Thyroid gland (tissue), 4 donors: ENCODE measurements around the gene PRRX1.

ENCODE experiments used
- CTCF ChIP-seq, 6 experiments: fragments of 200-600 bp in 3 of 6; fragments of 450-650 bp in 3 of 6; sonication (generic) in 3 of 6; IDR thresholded peaks; one replicate each; pipeline ENCODE4 v1.5.1; 2016 to 2019; ENCODE audit warnings: antibody characterized with exemption in 6 of 6, mild to moderate bottlenecking in 2 of 6, inconsistent platforms in 1 of 6, moderate library complexity in 1 of 6
- POLR2A ChIP-seq, 2 donors: fragments of 450-650 bp; IDR thresholded peaks; one replicate each; pipeline ENCODE4 v1.6.1; 2017; ENCODE audit warnings: antibody characterized with exemption in 2 of 2, mild to moderate bottlenecking in 2 of 2, moderate library complexity in 1 of 2

- TF ChIP-seq CTCF (IDR thresholded peaks at IDR 0.05) (no peak), POLR2A (IDR thresholded peaks at IDR 0.05) (no peak)
Observed at GRCh38 chr1:170640581-170640980, 23.4 kb upstream of the PRRX1 start.
